NCI-H774 (cell line): Measurements from ENCODE around the gene EPB41L1.
A peak's percentile ranks its signal among the peaks of the same experiment; 100 is the strongest.

Experiments
- DNase-seq: peaks from one replicate; lab custom pipeline; 2025; lab: John Stamatoyannopoulos, UW

EPB41L1 gene

GRCh38 chr20:36196676-36197075 lies 42.1 kb downstream of the EPB41L1 start:
- DNase-seq, result no peak

GRCh38 chr20:36197271-36197670 lies 42.7 kb downstream of the EPB41L1 start:
- no peak for DNase-seq

- peak; percentile 48 for DNase-seq
Measured at GRCh38 chr20:36199345-36200257, 45.1 kb downstream of the EPB41L1 start.

- no peak for DNase-seq
Measured at GRCh38 chr20:36200451-36200850, 45.9 kb downstream of the EPB41L1 start.

GRCh38 chr20:36201198-36201597 lies 46.7 kb downstream of the EPB41L1 start:
- no peak for DNase-seq

GRCh38 chr20:36202891-36203338 lies 48.4 kb downstream of the EPB41L1 start:
- DNase-seq, result peak; percentile 54

- no peak for DNase-seq
Measured at GRCh38 chr20:36203861-36204260, 49.3 kb downstream of the EPB41L1 start.

GRCh38 chr20:36205026-36205425 lies 50.5 kb downstream of the EPB41L1 start:
- DNase-seq, result no peak

- no peak for DNase-seq
Measured at GRCh38 chr20:36206068-36206467, 51.5 kb downstream of the EPB41L1 start.

- no peak for DNase-seq
Measured at GRCh38 chr20:36206641-36207040, 52.1 kb downstream of the EPB41L1 start.

- DNase-seq, result no peak
Measured at GRCh38 chr20:36207602-36208001, 53.1 kb downstream of the EPB41L1 start.

- no peak for DNase-seq
Measured at GRCh38 chr20:36208257-36208656, 53.7 kb downstream of the EPB41L1 start.

GRCh38 chr20:36210436-36211021 lies 56.0 kb downstream of the EPB41L1 start:
- no peak for DNase-seq

GRCh38 chr20:36213362-36213761 lies 58.8 kb downstream of the EPB41L1 start:
- DNase-seq, result no peak

- DNase-seq, result no peak
Measured at GRCh38 chr20:36214684-36215256, 60.2 kb downstream of the EPB41L1 start.

GRCh38 chr20:36215778-36216177 lies 61.2 kb downstream of the EPB41L1 start:
- no peak for DNase-seq

GRCh38 chr20:36216314-36217025 lies 61.9 kb downstream of the EPB41L1 start:
- DNase-seq, result no peak

- DNase-seq, result no peak
Measured at GRCh38 chr20:36217226-36217625, 62.7 kb downstream of the EPB41L1 start.

GRCh38 chr20:36218380-36219064 lies 64.0 kb downstream of the EPB41L1 start:
- DNase-seq, result no peak

GRCh38 chr20:36219671-36220220 lies 65.2 kb downstream of the EPB41L1 start:
- DNase-seq, result no peak

- no peak for DNase-seq
Measured at GRCh38 chr20:36225666-36226065, 71.1 kb downstream of the EPB41L1 start.
